GM18858 (cell line): ENCODE measurements around the gene SIM2.
"Not testable (repeated sequence)": the region's sequence is repeated elsewhere in the genome, so short reads cannot be mapped to it uniquely, and the experiment has no call there.

ENCODE experiments used
- ATAC-seq: cut with Tn5 transposase; IDR thresholded peaks from one replicate; pipeline ENCODE4 v1.9.1; 2021; ENCODE audit not compliant: unreplicated experiment

SIM2 gene

GRCh38 chr21:36698981-36699545 is at the start of gene SIM2:
SIM2 (plus strand) TSS chr21:36699115; CDS start chr21:36699747, 632 bp downstream.
- ATAC-seq = no peak

GRCh38 chr21:36654324-36654723 is 44.6 kb upstream of the SIM2 start:
- ATAC-seq = no peak

- no peak for ATAC-seq
Observed at GRCh38 chr21:36654796-36655325, 44.1 kb upstream of the SIM2 start.

- no peak for ATAC-seq
Observed at GRCh38 chr21:36656138-36656537, 42.8 kb upstream of the SIM2 start.

GRCh38 chr21:36657290-36657689 is 41.6 kb upstream of the SIM2 start:
- ATAC-seq = not testable (repeated sequence)

- no peak for ATAC-seq
Observed at GRCh38 chr21:36657999-36658398, 40.9 kb upstream of the SIM2 start.

GRCh38 chr21:36658926-36659325 is 40.0 kb upstream of the SIM2 start:
- ATAC-seq = no peak

GRCh38 chr21:36661511-36662309 is 37.2 kb upstream of the SIM2 start:
- ATAC-seq = no peak

- ATAC-seq = no peak
Observed at GRCh38 chr21:36663033-36663855, 35.7 kb upstream of the SIM2 start.

- no peak for ATAC-seq
Observed at GRCh38 chr21:36664662-36664990, 34.3 kb upstream of the SIM2 start.

GRCh38 chr21:36665806-36666205 is 33.1 kb upstream of the SIM2 start:
- no peak for ATAC-seq

GRCh38 chr21:36668713-36669112 is 30.2 kb upstream of the SIM2 start:
- no peak for ATAC-seq

GRCh38 chr21:36671836-36672235 is 27.1 kb upstream of the SIM2 start:
- ATAC-seq = no peak

GRCh38 chr21:36672296-36672695 is 26.6 kb upstream of the SIM2 start:
- ATAC-seq = not testable (repeated sequence)

GRCh38 chr21:36672737-36673136 is 26.2 kb upstream of the SIM2 start:
- no peak for ATAC-seq

GRCh38 chr21:36676039-36676950 is 22.6 kb upstream of the SIM2 start:
- ATAC-seq = no peak

- no peak for ATAC-seq
Observed at GRCh38 chr21:36677443-36677842, 21.5 kb upstream of the SIM2 start.

GRCh38 chr21:36678538-36678937 is 20.4 kb upstream of the SIM2 start:
- ATAC-seq = no peak

- no peak for ATAC-seq
Observed at GRCh38 chr21:36681117-36681631, 17.7 kb upstream of the SIM2 start.

GRCh38 chr21:36684957-36685714 is 13.8 kb upstream of the SIM2 start:
- ATAC-seq = no peak
